GM12865 (cell line): ENCODE data around the gene LMTK3.

Experiments used
- DNase-seq: peaks from one replicate; pipeline ENCODE4 v3.0.0; 2010; ENCODE audit warnings: low read depth
- H3K4me3 ChIP-seq: 2 replicates; pipeline ENCODE4 v1.5.1; 2011; ENCODE audit warnings: mild to moderate bottlenecking, low read depth, low read length, control low read depth
- CTCF ChIP-seq: IDR thresholded peaks from 2 replicates; pipeline ENCODE4 v1.5.1; 2011; ENCODE audit warnings: low read length, control low read depth, low read depth, inconsistent platforms; ENCODE audit not compliant: insufficient read depth; ENCODE audit errors: missing control alignments

Gene LMTK3

GRCh38 chr19:48479686-48480085 is 31.9 kb downstream of the LMTK3 start:
- DNase-seq: no peak
- no peak for TF ChIP-seq CTCF
- no peak overlapping the region for H3K4me3 ChIP-seq

- no peak for DNase-seq
- no peak overlapping the region for H3K4me3 ChIP-seq
- no peak for TF ChIP-seq CTCF
These were observed 33.0 kb downstream of the LMTK3 start for GRCh38 chr19:48478339-48479256.

- no peak overlapping the region for H3K4me3 ChIP-seq
- DNase-seq: no peak
- no peak for TF ChIP-seq CTCF
These were observed 33.8 kb downstream of the LMTK3 start for GRCh38 chr19:48477698-48478338.

- H3K4me3 ChIP-seq: no peak overlapping the region
- TF ChIP-seq CTCF: no peak
- DNase-seq: no peak
These were observed 34.5 kb downstream of the LMTK3 start for GRCh38 chr19:48477067-48477685.

- no peak overlapping the region for H3K4me3 ChIP-seq
- no peak for DNase-seq
- TF ChIP-seq CTCF: no peak
These were observed 35.5 kb downstream of the LMTK3 start for GRCh38 chr19:48476176-48476575.

GRCh38 chr19:48475369-48476068 is 36.1 kb downstream of the LMTK3 start:
- H3K4me3 ChIP-seq: no peak overlapping the region
- no peak for TF ChIP-seq CTCF
- DNase-seq: no peak
